Measurements from ENCODE around the gene CFAP119.

CFAP119 gene

DNA sequence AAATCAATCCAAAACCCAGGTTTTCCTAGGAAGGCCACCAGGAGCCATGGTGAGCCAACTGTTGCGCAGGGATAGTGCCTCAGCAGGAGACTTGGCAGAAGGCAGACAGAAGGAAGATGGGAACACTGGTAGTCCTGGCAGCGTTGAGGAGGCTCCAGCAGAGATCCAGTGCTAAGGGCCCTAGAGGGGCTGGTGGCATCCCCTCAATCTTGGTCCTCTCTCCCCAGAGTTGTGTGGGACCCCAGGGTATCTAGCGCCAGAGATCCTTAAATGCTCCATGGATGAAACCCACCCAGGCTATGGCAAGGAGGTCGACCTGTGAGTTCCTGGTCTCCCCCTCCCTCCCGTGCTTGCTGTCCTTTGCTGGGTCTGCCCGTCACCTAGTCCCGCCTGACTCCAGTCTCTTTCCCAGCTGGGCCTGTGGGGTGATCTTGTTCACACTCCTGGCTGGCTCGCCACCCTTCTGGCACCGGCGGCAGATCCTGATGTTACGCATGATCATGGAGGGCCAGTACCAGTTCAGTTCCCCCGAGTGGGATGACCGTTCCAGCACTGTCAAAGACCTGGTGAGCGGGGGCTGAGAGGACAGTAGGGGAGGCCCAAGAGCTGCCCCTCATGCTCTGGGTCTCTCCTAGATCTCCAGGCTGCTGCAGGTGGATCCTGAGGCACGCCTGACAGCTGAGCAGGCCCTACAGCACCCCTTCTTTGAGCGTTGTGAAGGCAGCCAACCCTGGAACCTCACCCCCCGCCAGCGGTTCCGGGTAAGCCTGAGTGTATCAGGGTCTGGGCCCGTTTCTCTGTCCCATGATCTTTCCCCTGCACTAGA, 5.7 kb downstream of the CFAP119 start:
- Histone ChIP-seq H2AK5ac (ENCODE audit: low read depth, low read length) (no peak overlapping the region), H3K18ac (ENCODE audit: low read length) (no peak overlapping the region), H4K91ac (ENCODE audit: low read depth, low read length, poor library complexity) (no peak overlapping the region), H3K4me3 (ENCODE audit: low read length in 2 of 2) (peak overlapping the region in 1 of 2 donors; percentile 25), H3K4me2 (ENCODE audit: insufficient read depth, low read length, poor library complexity, severe bottlenecking) (no peak overlapping the region), H4K8ac (ENCODE audit: low read depth, low read length) (no peak overlapping the region), H3K79me1 (ENCODE audit: low read depth, low read length) (peaks cover 3% of the 10 kb centered on the region), H3K9ac (ENCODE audit: low read depth, low read length, poor library complexity) (no peak overlapping the region), H2AFZ (ENCODE audit: low read length) (no peak overlapping the region), H2BK12ac (ENCODE audit: low read length) (no peak overlapping the region), H2BK5ac (ENCODE audit: low read length) (no peak overlapping the region), H3K14ac (ENCODE audit: low read length) (no peak overlapping the region), H3K4me1 (ENCODE audit: control insufficient read depth in 2 of 2, insufficient read depth in 1 of 2, low read depth in 1 of 2, low read length in 2 of 2) (peaks cover 0 to 8% of the 10 kb centered on the region in 2 donors), H2BK120ac (ENCODE audit: low read depth, low read length) (no peak overlapping the region), H3K36me3 (replicated peaks in 1 of 2; ENCODE audit: control insufficient read depth in 2 of 2, insufficient read depth in 2 of 2, low read length in 2 of 2) (peaks cover 27 to 80% of the 10 kb centered on the region in 2 donors), H3K27me3 (ENCODE audit: control insufficient read depth in 3 of 3, insufficient read depth in 3 of 3, low read depth in 1 of 3, low read length in 3 of 3) (no peaks in the 10 kb centered on the region), H3K4ac (ENCODE audit: low read length) (no peak overlapping the region), H3K9me3 (replicated peaks in 1 of 2; ENCODE audit: control insufficient read depth in 2 of 2, insufficient read depth in 1 of 2, low read depth in 1 of 2, low read length in 2 of 2) (no peaks in the 10 kb centered on the region), H3K23ac (ENCODE audit: low read depth, low read length, poor library complexity) (no peak overlapping the region), H3K27ac (replicated peaks; ENCODE audit: low read length) (no peak overlapping the region), H2BK15ac (ENCODE audit: low read length) (no peak overlapping the region)
- WGBS, 2 donors (ENCODE audit: extremely low coverage in 2 of 2, insufficient read length in 2 of 2, insufficient replicate concordance in 1 of 2): no CpG with 5 or more reads among the region's 20 CpGs
- no peak for DNase-seq (ENCODE audit: low spot score)

DNA sequence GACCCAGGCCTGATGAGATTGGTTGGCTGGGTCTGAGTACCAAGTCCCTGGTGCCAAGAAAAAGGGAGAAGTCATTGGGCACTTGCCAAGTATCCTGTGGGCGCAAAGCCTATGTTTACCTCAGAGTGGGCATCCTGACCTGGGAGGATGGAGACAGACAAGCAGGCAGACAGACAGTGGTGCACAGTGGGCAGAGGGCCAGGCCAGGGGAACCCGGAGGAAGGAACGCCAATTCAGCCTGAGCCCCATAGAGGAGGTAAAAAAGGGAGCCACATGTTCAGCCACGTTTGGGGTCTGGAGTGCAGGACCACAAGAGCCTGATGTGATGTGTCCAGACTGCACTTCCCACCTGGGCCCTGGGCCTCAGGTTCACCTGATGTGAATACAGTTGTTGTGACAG, 8.3 kb downstream of the CFAP119 start:
- no peak for DNase-seq (ENCODE audit: low spot score)
- H3K4me3 ChIP-seq (ENCODE audit: low read length in 2 of 2): peak overlapping the region in 1 of 2 donors; percentile 27
- WGBS, 2 donors (ENCODE audit: extremely low coverage in 2 of 2, insufficient read length in 2 of 2, insufficient replicate concordance in 1 of 2): no CpG with 5 or more reads among the region's 4 CpGs
- no peak overlapping the region for H2BK120ac ChIP-seq (ENCODE audit: low read depth, low read length)
- no peak overlapping the region for H2BK15ac ChIP-seq (ENCODE audit: low read length)
- no peak overlapping the region for H3K4ac ChIP-seq (ENCODE audit: low read length)
- H3K27me3 ChIP-seq (ENCODE audit: control insufficient read depth in 3 of 3, insufficient read depth in 3 of 3, low read depth in 1 of 3, low read length in 3 of 3): no peaks in the 10 kb centered on the region
- peaks cover 7% of the 10 kb centered on the region for H3K79me1 ChIP-seq (ENCODE audit: low read depth, low read length)
- no peak overlapping the region for H2AK5ac ChIP-seq (ENCODE audit: low read depth, low read length)
- H3K27ac ChIP-seq (replicated peaks; ENCODE audit: low read length): no peak overlapping the region
- H3K18ac ChIP-seq (ENCODE audit: low read length): no peak overlapping the region
- no peaks in the 10 kb centered on the region for H3K9me3 ChIP-seq (replicated peaks in 1 of 2; ENCODE audit: control insufficient read depth in 2 of 2, insufficient read depth in 1 of 2, low read depth in 1 of 2, low read length in 2 of 2)
- H4K8ac ChIP-seq (ENCODE audit: low read depth, low read length): no peak overlapping the region
- H3K4me1 ChIP-seq (ENCODE audit: control insufficient read depth in 2 of 2, insufficient read depth in 1 of 2, low read depth in 1 of 2, low read length in 2 of 2): peaks cover 0 to 2% of the 10 kb centered on the region in 2 donors
- no peak overlapping the region for H2AFZ ChIP-seq (ENCODE audit: low read length)
- no peak overlapping the region for H3K4me2 ChIP-seq (ENCODE audit: insufficient read depth, low read length, poor library complexity, severe bottlenecking)
- no peak overlapping the region for H3K23ac ChIP-seq (ENCODE audit: low read depth, low read length, poor library complexity)
- no peak overlapping the region for H2BK12ac ChIP-seq (ENCODE audit: low read length)
- H3K14ac ChIP-seq (ENCODE audit: low read length): no peak overlapping the region
- peaks cover 23 to 77% of the 10 kb centered on the region in 2 donors for H3K36me3 ChIP-seq (replicated peaks in 1 of 2; ENCODE audit: control insufficient read depth in 2 of 2, insufficient read depth in 2 of 2, low read length in 2 of 2)
- no peak overlapping the region for H3K9ac ChIP-seq (ENCODE audit: low read depth, low read length, poor library complexity)
- no peak overlapping the region for H4K91ac ChIP-seq (ENCODE audit: low read depth, low read length, poor library complexity)
- no peak overlapping the region for H2BK5ac ChIP-seq (ENCODE audit: low read length)

DNA sequence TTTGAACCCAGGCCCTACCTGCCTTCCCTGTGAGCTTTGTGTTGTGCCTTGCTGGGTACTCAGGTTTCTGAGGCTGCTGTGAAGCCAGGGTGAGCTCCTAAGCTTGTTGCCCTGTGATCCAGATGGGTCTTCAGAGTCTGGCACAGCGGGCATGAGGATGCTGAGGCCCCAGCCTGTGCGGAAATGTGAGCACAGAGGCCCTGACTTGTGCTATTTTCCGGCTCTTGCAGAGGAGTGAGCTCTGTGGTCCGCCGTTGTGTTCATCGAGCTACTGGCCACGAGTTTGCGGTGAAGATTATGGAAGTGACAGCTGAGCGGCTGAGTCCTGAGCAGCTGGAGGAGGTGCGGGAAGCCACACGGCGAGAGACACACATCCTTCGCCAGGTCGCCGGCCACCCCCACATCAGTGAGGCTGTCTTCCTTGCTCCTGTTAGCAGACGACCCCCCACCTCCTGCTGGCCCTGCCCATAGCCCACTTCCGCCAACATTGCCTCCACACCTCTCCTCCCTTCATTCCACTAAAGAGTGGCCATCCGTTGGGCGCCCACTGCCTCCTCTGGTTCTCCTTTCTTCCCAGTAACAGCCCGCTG, 10.9 kb downstream of the CFAP119 start:
- Histone ChIP-seq H3K23ac (ENCODE audit: low read depth, low read length, poor library complexity) (no peak overlapping the region), H3K4me1 (ENCODE audit: control insufficient read depth in 2 of 2, insufficient read depth in 1 of 2, low read depth in 1 of 2, low read length in 2 of 2) (peaks cover 0 to 2% of the 10 kb centered on the region in 2 donors), H2BK15ac (ENCODE audit: low read length) (no peak overlapping the region), H3K27ac (replicated peaks; ENCODE audit: low read length) (no peak overlapping the region), H3K4me2 (ENCODE audit: insufficient read depth, low read length, poor library complexity, severe bottlenecking) (no peak overlapping the region), H3K36me3 (replicated peaks in 1 of 2; ENCODE audit: control insufficient read depth in 2 of 2, insufficient read depth in 2 of 2, low read length in 2 of 2) (peaks cover 16 to 55% of the 10 kb centered on the region in 2 donors), H2BK120ac (ENCODE audit: low read depth, low read length) (no peak overlapping the region), H3K9me3 (replicated peaks in 1 of 2; ENCODE audit: control insufficient read depth in 2 of 2, insufficient read depth in 1 of 2, low read depth in 1 of 2, low read length in 2 of 2) (no peaks in the 10 kb centered on the region), H2BK12ac (ENCODE audit: low read length) (no peak overlapping the region), H3K4me3 (ENCODE audit: low read length in 2 of 2) (peak overlapping the region in 1 of 2 donors; percentile 6), H2AK5ac (ENCODE audit: low read depth, low read length) (no peak overlapping the region), H3K4ac (ENCODE audit: low read length) (no peak overlapping the region), H2BK5ac (ENCODE audit: low read length) (no peak overlapping the region), H3K9ac (ENCODE audit: low read depth, low read length, poor library complexity) (no peak overlapping the region), H3K18ac (ENCODE audit: low read length) (no peak overlapping the region), H4K8ac (ENCODE audit: low read depth, low read length) (no peak overlapping the region), H3K79me1 (ENCODE audit: low read depth, low read length) (peaks cover 3% of the 10 kb centered on the region), H4K91ac (ENCODE audit: low read depth, low read length, poor library complexity) (no peak overlapping the region), H3K14ac (ENCODE audit: low read length) (no peak overlapping the region), H3K27me3 (ENCODE audit: control insufficient read depth in 3 of 3, insufficient read depth in 3 of 3, low read depth in 1 of 3, low read length in 3 of 3) (no peaks in the 10 kb centered on the region), H2AFZ (ENCODE audit: low read length) (no peak overlapping the region)
- no CpG with 5 or more reads among the region's 20 CpGs for WGBS, 2 donors (ENCODE audit: extremely low coverage in 2 of 2, insufficient read length in 2 of 2, insufficient replicate concordance in 1 of 2)
- no peak for DNase-seq (ENCODE audit: low spot score)

DNA sequence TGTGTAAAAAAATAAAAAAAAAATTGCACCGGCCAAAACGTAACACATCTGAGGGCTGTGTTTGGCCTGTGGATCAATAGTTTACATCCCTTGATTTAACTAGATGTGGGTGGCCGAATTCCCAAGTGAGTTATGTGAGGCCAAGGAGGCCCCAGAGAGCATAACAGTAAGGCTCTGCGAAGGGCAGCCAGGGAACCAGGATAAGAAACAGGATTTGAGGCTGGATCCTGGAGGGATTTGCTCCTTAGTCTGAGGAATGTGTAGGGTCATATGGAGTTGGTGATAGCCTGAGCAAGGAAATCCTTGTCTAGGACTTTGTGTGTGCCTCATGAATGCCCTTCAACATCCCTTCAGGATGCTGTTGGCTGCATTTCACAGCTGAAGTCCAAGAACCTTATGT, 11.7 kb downstream of the CFAP119 start:
- Histone ChIP-seq H3K4me2 (ENCODE audit: insufficient read depth, low read length, poor library complexity, severe bottlenecking) (no peak overlapping the region), H3K27ac (replicated peaks; ENCODE audit: low read length) (no peak overlapping the region), H3K14ac (ENCODE audit: low read length) (no peak overlapping the region), H2BK120ac (ENCODE audit: low read depth, low read length) (no peak overlapping the region), H3K9me3 (replicated peaks in 1 of 2; ENCODE audit: control insufficient read depth in 2 of 2, insufficient read depth in 1 of 2, low read depth in 1 of 2, low read length in 2 of 2) (no peaks in the 10 kb centered on the region), H3K27me3 (ENCODE audit: control insufficient read depth in 3 of 3, insufficient read depth in 3 of 3, low read depth in 1 of 3, low read length in 3 of 3) (no peaks in the 10 kb centered on the region), H2BK12ac (ENCODE audit: low read length) (no peak overlapping the region), H3K4me3 (ENCODE audit: low read length in 2 of 2) (peak overlapping the region in 1 of 2 donors; percentile 26), H2AFZ (ENCODE audit: low read length) (no peak overlapping the region), H4K91ac (ENCODE audit: low read depth, low read length, poor library complexity) (no peak overlapping the region), H3K79me1 (ENCODE audit: low read depth, low read length) (peaks cover 3% of the 10 kb centered on the region), H4K8ac (ENCODE audit: low read depth, low read length) (no peak overlapping the region), H2BK5ac (ENCODE audit: low read length) (no peak overlapping the region), H3K18ac (ENCODE audit: low read length) (no peak overlapping the region), H3K4me1 (ENCODE audit: control insufficient read depth in 2 of 2, insufficient read depth in 1 of 2, low read depth in 1 of 2, low read length in 2 of 2) (peaks cover 0 to 2% of the 10 kb centered on the region in 2 donors), H3K23ac (ENCODE audit: low read depth, low read length, poor library complexity) (no peak overlapping the region), H3K36me3 (replicated peaks in 1 of 2; ENCODE audit: control insufficient read depth in 2 of 2, insufficient read depth in 2 of 2, low read length in 2 of 2) (peaks cover 13 to 54% of the 10 kb centered on the region in 2 donors), H3K4ac (ENCODE audit: low read length) (no peak overlapping the region), H3K9ac (ENCODE audit: low read depth, low read length, poor library complexity) (no peak overlapping the region), H2BK15ac (ENCODE audit: low read length) (no peak overlapping the region), H2AK5ac (ENCODE audit: low read depth, low read length) (no peak overlapping the region)
- no peak for DNase-seq (ENCODE audit: low spot score)
- WGBS, 2 donors (ENCODE audit: extremely low coverage in 2 of 2, insufficient read length in 2 of 2, insufficient replicate concordance in 1 of 2): no CpG with 5 or more reads among the region's 4 CpGs

Measured in neuronal stem cell (in vitro differentiated cells).